Peyer's patch (tissue), 4 donors: Measurements from ENCODE around the gene SOX6. TPM values are rescaled to one million over a fixed set of nuclear protein-coding genes. Genes with fewer than 3 reads are reported as not detected.
A peak's percentile ranks its signal among the peaks of the same experiment; 100 is the strongest.

Experiments
- DNase-seq, 3 donors: peaks; one replicate each; pipeline ENCODE4 v3.0.0-alpha.2; 2017 to 2019
- H3K27ac ChIP-seq, 4 donors: fragments of 200-600 bp; sonication (generic); one replicate each; pipeline ENCODE4 v1.5.1; 2016 to 2019
- H3K27me3 ChIP-seq, 2 donors: fragments of 200-600 bp; sonication (generic); one replicate each; pipeline ENCODE4 v1.5.1; 2019
- H3K36me3 ChIP-seq, 3 donors: fragments of 200-600 bp; sonication (generic); one replicate each; pipeline ENCODE4 v1.5.1; 2016 to 2019
- H3K4me1 ChIP-seq, 4 donors: fragments of 200-600 bp; sonication (generic); one replicate each; pipeline ENCODE4 v1.5.1; 2016 to 2019
- H3K4me3 ChIP-seq, 4 donors: fragments of 200-600 bp; sonication (generic); 1 replicate in 3 of 4; 2 replicates in 1 of 4; pipeline ENCODE4 v1.5.1; 2016 to 2019; ENCODE audit warnings: mild to moderate bottlenecking in 1 of 4
- H3K9me3 ChIP-seq, 4 donors: fragments of 200-600 bp; sonication (generic); one replicate each; pipeline ENCODE4 v1.5.1; 2016 to 2019; ENCODE audit warnings: mild to moderate bottlenecking in 1 of 4
- POLR2A ChIP-seq, 2 donors: fragments of 450-650 bp; IDR thresholded peaks; one replicate each; pipeline ENCODE4 v1.5.1; 2017; ENCODE audit warnings: antibody characterized with exemption in 2 of 2, mild to moderate bottlenecking in 2 of 2, moderate library complexity in 2 of 2
- total RNA-seq, 4 donors: library from RNA; depleted of rRNA; stranded (reverse); fragments of >200 nt; gene quantifications; one replicate each; pipeline ENCODE4 v1.1.0, GENCODE V29; 2016
- TF ChIP-seq, protein P1 (sequence below), 6 experiments: fragments of 450-650 bp in 4 of 6; fragments of 200-600 bp in 2 of 6; sonication (generic) in 1 of 6; IDR thresholded peaks; one replicate each; pipeline ENCODE4 v1.5.1; 2017 to 2019; ENCODE audit warnings: antibody characterized with exemption in 6 of 6, mild to moderate bottlenecking in 3 of 6, moderate library complexity in 1 of 6

SOX6 gene
- total RNA-seq, 4 donors from 2014 or later: 144 to 205 (median 161) TPM

DNA sequence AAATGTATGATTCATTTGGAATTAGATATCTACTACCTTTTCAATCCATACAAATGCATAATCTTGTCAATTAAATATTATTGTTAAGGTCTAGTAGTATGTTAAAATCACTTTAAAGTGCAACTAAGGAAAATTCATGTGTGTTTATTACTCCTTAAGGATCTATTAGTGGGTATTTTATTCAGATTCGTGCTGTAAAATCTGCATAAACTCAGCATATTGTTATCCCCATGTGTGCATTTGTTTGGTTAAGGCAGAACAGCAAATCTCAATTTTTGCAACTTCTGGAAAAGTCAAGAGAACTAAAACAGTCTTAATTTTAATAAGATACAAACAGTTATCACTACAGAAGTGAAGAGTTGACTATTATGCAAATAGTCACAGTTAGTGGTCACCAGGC is 234.5 kb downstream of the SOX6 start:
- H3K9me3 ChIP-seq: no peaks in the 10 kb centered on the region
- H3K4me1 ChIP-seq: no peaks in the 10 kb centered on the region
- H3K27ac ChIP-seq: no peak overlapping the region
- no peak for DNase-seq
- H3K36me3 ChIP-seq: no peaks in the 10 kb centered on the region
- no peaks in the 10 kb centered on the region for H3K27me3 ChIP-seq
- no peak for TF ChIP-seq POLR2A (IDR thresholded peaks at IDR 0.05)
- H3K4me3 ChIP-seq: no peak overlapping the region

DNA sequence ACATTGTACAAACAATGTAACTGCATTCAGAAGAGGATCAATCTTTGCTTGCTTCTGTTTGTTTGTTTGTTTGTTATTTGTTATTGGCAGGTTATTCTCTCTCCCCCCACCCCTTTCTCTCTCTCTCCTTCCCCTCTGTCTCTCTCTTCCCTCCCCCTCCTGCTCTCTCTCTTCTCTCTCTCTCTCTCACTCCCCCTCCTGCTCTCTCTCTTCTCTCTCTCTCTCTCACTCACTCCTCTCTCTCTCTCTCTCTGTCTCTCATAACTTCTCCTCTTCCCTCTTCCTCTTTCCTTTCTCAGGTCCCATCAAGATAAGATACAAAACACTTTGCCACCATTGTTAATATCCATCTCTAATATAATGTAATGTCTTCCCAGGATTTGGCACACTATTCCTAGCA is 236.3 kb downstream of the SOX6 start:
- no peak overlapping the region for H3K4me3 ChIP-seq
- H3K27me3 ChIP-seq: no peaks in the 10 kb centered on the region
- no peak overlapping the region for H3K27ac ChIP-seq
- no peak for DNase-seq
- H3K36me3 ChIP-seq: no peaks in the 10 kb centered on the region
- H3K4me1 ChIP-seq: peaks cover 0 to under 1% (median 0%) of the 10 kb centered on the region in 4 donors
- H3K9me3 ChIP-seq: no peaks in the 10 kb centered on the region
- TF ChIP-seq POLR2A (IDR thresholded peaks at IDR 0.05): no peak
- TF ChIP-seq, protein P1, sequence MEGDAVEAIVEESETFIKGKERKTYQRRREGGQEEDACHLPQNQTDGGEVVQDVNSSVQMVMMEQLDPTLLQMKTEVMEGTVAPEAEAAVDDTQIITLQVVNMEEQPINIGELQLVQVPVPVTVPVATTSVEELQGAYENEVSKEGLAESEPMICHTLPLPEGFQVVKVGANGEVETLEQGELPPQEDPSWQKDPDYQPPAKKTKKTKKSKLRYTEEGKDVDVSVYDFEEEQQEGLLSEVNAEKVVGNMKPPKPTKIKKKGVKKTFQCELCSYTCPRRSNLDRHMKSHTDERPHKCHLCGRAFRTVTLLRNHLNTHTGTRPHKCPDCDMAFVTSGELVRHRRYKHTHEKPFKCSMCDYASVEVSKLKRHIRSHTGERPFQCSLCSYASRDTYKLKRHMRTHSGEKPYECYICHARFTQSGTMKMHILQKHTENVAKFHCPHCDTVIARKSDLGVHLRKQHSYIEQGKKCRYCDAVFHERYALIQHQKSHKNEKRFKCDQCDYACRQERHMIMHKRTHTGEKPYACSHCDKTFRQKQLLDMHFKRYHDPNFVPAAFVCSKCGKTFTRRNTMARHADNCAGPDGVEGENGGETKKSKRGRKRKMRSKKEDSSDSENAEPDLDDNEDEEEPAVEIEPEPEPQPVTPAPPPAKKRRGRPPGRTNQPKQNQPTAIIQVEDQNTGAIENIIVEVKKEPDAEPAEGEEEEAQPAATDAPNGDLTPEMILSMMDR (IDR thresholded peaks at IDR 0.05): no peak

DNA sequence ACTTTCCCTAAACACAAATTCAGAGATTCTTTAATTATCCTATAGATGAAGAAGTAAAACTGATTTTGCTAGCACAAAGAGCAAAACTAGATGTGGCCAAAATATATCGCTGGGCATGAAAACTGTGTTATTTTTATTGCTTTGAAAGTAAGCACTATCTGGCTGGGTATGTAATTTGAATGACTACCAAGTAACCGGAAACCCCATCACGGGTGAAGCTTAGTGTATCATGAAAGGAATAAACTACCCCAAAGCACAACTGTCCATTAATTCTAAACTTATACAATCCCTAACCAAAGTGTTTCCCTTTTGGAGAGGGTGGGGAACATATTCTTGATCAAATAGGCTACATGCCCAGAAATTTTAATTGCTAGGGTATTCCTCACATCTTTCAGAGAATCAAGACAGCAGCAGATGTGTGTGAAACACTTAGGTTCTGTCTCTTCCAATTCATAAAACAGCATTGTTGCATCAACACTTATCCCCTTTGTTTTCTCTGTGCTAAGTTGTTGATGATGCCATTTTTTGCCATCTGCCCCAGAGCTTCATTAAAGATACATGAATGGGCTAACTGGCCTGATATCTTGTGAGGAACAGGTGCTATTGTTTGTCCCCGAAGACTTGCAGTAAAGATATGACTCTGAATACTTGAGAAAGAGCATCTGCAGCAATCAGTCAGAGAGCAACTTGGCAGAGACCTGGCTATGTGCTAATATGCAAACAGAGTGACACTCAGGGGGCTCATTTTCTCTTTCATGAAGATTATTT is 238.2 kb downstream of the SOX6 start:
- Histone ChIP-seq H3K4me3 (no peak overlapping the region), H3K27ac (no peak overlapping the region), H3K36me3 (no peaks in the 10 kb centered on the region), H3K9me3 (no peaks in the 10 kb centered on the region), H3K27me3 (no peaks in the 10 kb centered on the region), H3K4me1 (peaks cover 0 to 3% (median 0%) of the 10 kb centered on the region in 4 donors)
- no peak for TF ChIP-seq POLR2A (IDR thresholded peaks at IDR 0.05)
- no peak for DNase-seq

DNA sequence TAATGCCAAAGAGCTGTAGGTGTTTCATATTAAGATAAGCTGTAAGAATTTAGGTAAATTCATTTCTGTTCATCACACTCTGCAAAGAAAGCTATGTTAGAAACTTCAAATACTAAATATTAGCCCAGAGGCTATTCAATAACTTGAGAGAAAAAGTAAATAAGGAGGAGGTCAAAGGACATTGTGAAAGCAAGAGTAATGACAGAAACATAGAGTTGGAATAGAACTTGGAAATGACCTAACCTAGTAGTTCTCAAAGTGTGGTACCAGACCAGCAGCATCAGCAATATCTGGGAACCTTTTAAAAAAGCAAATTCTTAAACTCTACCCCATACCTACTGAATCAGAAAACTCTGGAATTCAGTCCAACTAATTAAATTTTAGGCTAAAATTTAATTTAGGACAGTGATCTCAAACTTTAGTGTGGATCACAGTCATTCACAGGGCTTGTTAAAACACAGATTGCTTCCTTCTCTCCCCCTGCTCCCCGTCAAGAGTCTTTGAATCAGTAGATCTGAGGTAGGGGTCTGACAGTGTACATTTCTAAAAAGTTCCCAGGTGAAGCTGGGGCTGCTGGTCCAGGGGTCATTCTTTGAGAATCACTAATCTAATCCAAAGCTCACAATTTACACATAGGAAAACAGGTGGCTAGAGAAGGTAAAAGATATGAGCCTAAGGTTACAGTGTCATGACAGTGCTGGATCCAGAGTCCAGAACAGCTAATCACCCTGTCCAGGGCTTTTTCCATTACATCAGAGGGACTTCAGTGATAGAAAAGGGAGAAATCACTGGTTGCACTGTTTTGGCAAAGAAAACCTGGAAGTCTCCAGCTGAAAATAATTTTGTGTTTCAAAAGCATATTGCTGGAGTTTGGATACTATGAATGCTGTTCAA is 241.1 kb downstream of the SOX6 start:
- H3K4me1 ChIP-seq: peaks cover 0 to 3% (median 0%) of the 10 kb centered on the region in 4 donors
- H3K27ac ChIP-seq: peak overlapping the region in 2 of 4 donors; percentile 17 to 67
- no peaks in the 10 kb centered on the region for H3K36me3 ChIP-seq
- DNase-seq: peak in 1 of 3 donors; percentile 57
- TF ChIP-seq POLR2A (IDR thresholded peaks at IDR 0.05): no peak
- TF ChIP-seq, protein P1 (IDR thresholded peaks at IDR 0.05): no peak
- no peak overlapping the region for H3K4me3 ChIP-seq
- H3K9me3 ChIP-seq: no peaks in the 10 kb centered on the region
- no peaks in the 10 kb centered on the region for H3K27me3 ChIP-seq

DNA sequence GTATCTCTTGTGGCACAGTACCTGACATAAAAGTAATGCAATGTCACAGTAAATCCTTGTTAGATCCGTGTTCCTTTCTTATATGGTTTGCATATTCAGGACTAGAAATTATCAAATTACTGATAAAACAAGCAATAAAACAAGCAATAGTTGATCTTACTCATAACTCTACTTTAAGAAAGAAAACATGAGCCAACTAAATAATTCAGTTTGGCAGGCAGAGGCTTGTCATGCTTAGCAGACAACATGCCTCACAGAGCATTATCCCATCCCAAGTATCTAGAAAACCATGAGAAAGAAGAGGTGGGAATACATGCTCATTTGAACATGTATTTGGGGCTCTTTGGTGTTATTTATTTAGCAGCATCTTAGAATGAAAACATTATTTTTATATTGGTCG is 241.9 kb downstream of the SOX6 start:
- no peak for DNase-seq
- no peaks in the 10 kb centered on the region for H3K9me3 ChIP-seq
- TF ChIP-seq POLR2A (IDR thresholded peaks at IDR 0.05): no peak
- TF ChIP-seq, protein P1 (IDR thresholded peaks at IDR 0.05): no peak
- H3K27me3 ChIP-seq: no peaks in the 10 kb centered on the region
- peak overlapping the region in 1 of 4 donors; percentile 1 for H3K27ac ChIP-seq
- peaks cover 0 to 3% (median 0%) of the 10 kb centered on the region in 4 donors for H3K4me1 ChIP-seq
- no peak overlapping the region for H3K4me3 ChIP-seq
- no peaks in the 10 kb centered on the region for H3K36me3 ChIP-seq

DNA sequence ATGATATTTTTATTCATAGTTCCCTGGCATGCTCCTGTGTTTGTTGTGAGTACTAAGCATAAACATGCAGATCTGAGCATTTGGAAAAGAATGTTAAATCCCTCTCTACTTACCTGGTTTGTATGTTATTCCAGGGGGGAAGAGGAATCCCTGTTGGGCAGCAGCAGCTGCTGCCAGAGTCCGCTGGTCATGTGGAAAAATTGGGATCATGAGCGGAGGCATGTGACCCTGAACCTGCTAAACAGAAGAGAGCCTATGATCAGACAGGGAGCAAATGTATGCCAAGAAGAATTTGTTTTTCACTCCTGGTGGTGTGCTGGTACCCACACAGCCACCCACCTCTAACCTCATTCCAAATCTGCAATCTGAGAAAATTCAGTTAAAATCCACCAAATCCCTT is 244.7 kb downstream of the SOX6 start:
- H3K4me1 ChIP-seq: peaks cover 0 to 3% (median 0%) of the 10 kb centered on the region in 4 donors
- no peaks in the 10 kb centered on the region for H3K36me3 ChIP-seq
- H3K9me3 ChIP-seq: no peaks in the 10 kb centered on the region
- TF ChIP-seq POLR2A (IDR thresholded peaks at IDR 0.05): no peak
- TF ChIP-seq, protein P1 (IDR thresholded peaks at IDR 0.05): no peak
- no peaks in the 10 kb centered on the region for H3K27me3 ChIP-seq
- no peak overlapping the region for H3K27ac ChIP-seq
- no peak for DNase-seq
- no peak overlapping the region for H3K4me3 ChIP-seq
